HepG2 (cell line): ENCODE measurements around the gene MLLT10. TPM values are rescaled to one million over a fixed set of nuclear protein-coding genes. Genes with fewer than 3 reads are reported as not detected.

Experiments used
- FUBP1 ChIP-seq: sonication (generic); formaldehyde crosslinking; IDR thresholded peaks from 2 replicates; pipeline ENCODE4 v1.5.1; 2020; ENCODE audit warnings: missing genetic modification reagents, mild to moderate bottlenecking, borderline replicate concordance
- IKZF1 ChIP-seq: fragments of 450-650 bp; IDR thresholded peaks from 2 replicates; pipeline ENCODE4 v1.7.1; 2016
- ISX ChIP-seq: sonication (generic); formaldehyde crosslinking; conservative IDR thresholded peaks from 2 replicates; pipeline ENCODE4 v1.5.0; 2020; ENCODE audit warnings: missing genetic modification reagents
- PTBP1 ChIP-seq: fragments of 200-400 bp; formaldehyde crosslinking; IDR thresholded peaks from 2 replicates; pipeline ENCODE4 v1.6.1; 2018; ENCODE audit warnings: low read length, low read depth; ENCODE audit not compliant: poor library complexity, severe bottlenecking
- SAFB2 ChIP-seq: sonication (generic); formaldehyde crosslinking; IDR thresholded peaks from 2 replicates; pipeline ENCODE4 v1.5.1; 2020; ENCODE audit warnings: missing genetic modification reagents, low read depth, mild to moderate bottlenecking, borderline replicate concordance
- SOX5 ChIP-seq: IDR thresholded peaks from 2 replicates; pipeline ENCODE4 v1.6.1; 2016; ENCODE audit warnings: borderline replicate concordance
- SRF ChIP-seq: IDR thresholded peaks from 2 replicates; pipeline ENCODE4 v1.6.1; 2011; ENCODE audit warnings: mild to moderate bottlenecking, low read depth, low read length, moderate library complexity
- TAF15 ChIP-seq: fragments of 200-400 bp; formaldehyde crosslinking; IDR thresholded peaks from one replicate; pipeline ENCODE4 v1.6.1; 2018; ENCODE audit warnings: mild to moderate bottlenecking, low read depth, low read length; ENCODE audit not compliant: poor library complexity, severe bottlenecking
- ZBTB25 ChIP-seq: IDR thresholded peaks from 2 replicates; pipeline ENCODE4 v1.6.1; 2018; ENCODE audit warnings: missing genetic modification reagents
- ZFP36 ChIP-seq: fragments of 150-350 bp; IDR thresholded peaks from 2 replicates; pipeline ENCODE4 v1.6.1; 2018; ENCODE audit warnings: borderline replicate concordance, low read length, low read depth; ENCODE audit not compliant: partially characterized antibody
- ZNF281 ChIP-seq: sonication (generic); formaldehyde crosslinking; IDR thresholded peaks from 2 replicates; pipeline ENCODE4 v1.4.0; 2020; ENCODE audit warnings: missing genetic modification reagents, borderline replicate concordance
- ZNF3 ChIP-seq: IDR thresholded peaks from 2 replicates; pipeline ENCODE4 v1.7.0; 2017; ENCODE audit warnings: inconsistent platforms
- ZNF34 ChIP-seq: sonication (generic); formaldehyde crosslinking; IDR thresholded peaks from 2 replicates; pipeline ENCODE4 v1.4.0; 2020; ENCODE audit warnings: mild to moderate bottlenecking, missing genetic modification reagents, borderline replicate concordance
- ZNF350 ChIP-seq: sonication (generic); formaldehyde crosslinking; IDR thresholded peaks from 2 replicates; pipeline ENCODE4 v1.4.0; 2020; ENCODE audit warnings: mild to moderate bottlenecking, low read depth, missing genetic modification reagents, borderline replicate concordance
- ZNF556 ChIP-seq: sonication (generic); formaldehyde crosslinking; IDR thresholded peaks from 2 replicates; pipeline ENCODE4 v1.4.0; 2020; ENCODE audit warnings: mild to moderate bottlenecking, missing genetic modification reagents, borderline replicate concordance
- ZNF609 ChIP-seq: sonication (generic); formaldehyde crosslinking; IDR thresholded peaks from 2 replicates; pipeline ENCODE4 v1.4.0; 2020; ENCODE audit warnings: mild to moderate bottlenecking, missing genetic modification reagents, borderline replicate concordance
- ZNF777 ChIP-seq: sonication (generic); formaldehyde crosslinking; IDR thresholded peaks from 2 replicates; pipeline ENCODE4 v1.4.0; 2020; ENCODE audit warnings: missing genetic modification reagents
- polyA plus RNA-seq, 8 experiments: library from polyadenylated mRNA; depleted of rRNA in 3 of 8; stranded (reverse) in 7 of 8; unstranded in 1 of 8; fragments of >200 nt; fragmentation: Illumina TruSeq in 4 of 8; extraction: Trizol in 4 of 8; gene quantifications; 2 replicates each; pipeline versions ENCODE4 v1.2.1 to v1.2.3, GENCODE V29; 2011 to 2016; ENCODE audit warnings: low read depth in 4 of 8, missing spikeins in 1 of 8, mixed read lengths in 1 of 8; ENCODE audit not compliant: insufficient read depth in 1 of 8
- total RNA-seq, 5 experiments: library from RNA; depleted of rRNA; stranded (reverse); fragments of >200 nt; fragmentation: Illumina TruSeq; extraction: Trizol; gene quantifications; 2 replicates each; pipeline ENCODE4 v1.2.3, GENCODE V29; 2016; ENCODE audit warnings: low read depth in 1 of 5

The MLLT10 gene
- total and polyA plus RNA-seq, 2 of the 13 experiments (the other 11 are each of a cell fraction or from before 2014, with no cell fraction given): 51.3 to 84.1 TPM

- TF ChIP-seq ZNF281 (no peak), ZFP36 (no peak), ZNF609 (CRISPR knock-in tag) (peak; percentile 54; the same call in 1 of the 2 replicates), ISX (CRISPR knock-in tag) (no peak), ZNF34 (no peak), TAF15 (no peak), ZNF3 (no peak), SOX5 (CRISPR knock-in tag) (peak; percentile 68), FUBP1 (no peak), PTBP1 (no peak), ZNF777 (CRISPR knock-in tag) (no peak), IKZF1 (no peak), SAFB2 (CRISPR knock-in tag) (no peak), ZNF350 (CRISPR knock-in tag) (no peak), ZBTB25 (CRISPR knock-in tag) (no peak), SRF (no peak), ZNF556 (CRISPR knock-in tag) (peak; percentile 57; the same call in 1 of the 2 replicates)
Observed at GRCh38 chr10:21754410-21755011, 220.5 kb downstream of the MLLT10 start (continued).
